ENCODE results near the gene EMC10.

The EMC10 gene

GRCh38 chr19:50477751-50478515 lies 1.6 kb downstream of the EMC10 start:
- no peak for TF ChIP-seq CTCF (conservative IDR thresholded peaks at IDR 0.05; ENCODE audit: control insufficient read depth, insufficient read depth, low read depth, low read length)
- no peak overlapping the region for H3K4me3 ChIP-seq (ENCODE audit: control insufficient read depth, low read depth, low read length)
- DNase-seq (ENCODE audit: low read depth): no peak

- H3K4me3 ChIP-seq (ENCODE audit: control insufficient read depth, low read depth, low read length): no peak overlapping the region
- peak; percentile 74 for TF ChIP-seq CTCF (conservative IDR thresholded peaks at IDR 0.05; ENCODE audit: control insufficient read depth, insufficient read depth, low read depth, low read length)
- DNase-seq (ENCODE audit: low read depth): peak; percentile 54
These were observed 2.8 kb downstream of the EMC10 start for GRCh38 chr19:50478901-50479715.

GRCh38 chr19:50479761-50480251 lies 3.5 kb downstream of the EMC10 start:
- H3K4me3 ChIP-seq (ENCODE audit: control insufficient read depth, low read depth, low read length): no peak overlapping the region
- DNase-seq (ENCODE audit: low read depth): no peak
- no peak for TF ChIP-seq CTCF (conservative IDR thresholded peaks at IDR 0.05; ENCODE audit: control insufficient read depth, insufficient read depth, low read depth, low read length)

GRCh38 chr19:50480281-50481111 lies 4.2 kb downstream of the EMC10 start:
- no peak for TF ChIP-seq CTCF (conservative IDR thresholded peaks at IDR 0.05; ENCODE audit: control insufficient read depth, insufficient read depth, low read depth, low read length)
- no peak overlapping the region for H3K4me3 ChIP-seq (ENCODE audit: control insufficient read depth, low read depth, low read length)
- DNase-seq (ENCODE audit: low read depth): no peak

GRCh38 chr19:50481351-50482149 lies 5.2 kb downstream of the EMC10 start:
- no peak for TF ChIP-seq CTCF (conservative IDR thresholded peaks at IDR 0.05; ENCODE audit: control insufficient read depth, insufficient read depth, low read depth, low read length)
- DNase-seq (ENCODE audit: low read depth): no peak
- H3K4me3 ChIP-seq (ENCODE audit: control insufficient read depth, low read depth, low read length): no peak overlapping the region
